Stimulated activated CD4-positive, alpha-beta T cell treated with anti-CD3 and anti-CD28 coated beads, Interleukin-15, amount 100 ng/mL, for 1 hour (primary cell): ENCODE measurements around the gene CPSF4L.

Source experiments
- DNase-seq, 2 donors: peaks; one replicate each; pipeline ENCODE4 v3.0.0-alpha.2; 2020; ENCODE audit warnings: low read depth in 1 of 2, low spot score in 1 of 2

The CPSF4L gene

DNA sequence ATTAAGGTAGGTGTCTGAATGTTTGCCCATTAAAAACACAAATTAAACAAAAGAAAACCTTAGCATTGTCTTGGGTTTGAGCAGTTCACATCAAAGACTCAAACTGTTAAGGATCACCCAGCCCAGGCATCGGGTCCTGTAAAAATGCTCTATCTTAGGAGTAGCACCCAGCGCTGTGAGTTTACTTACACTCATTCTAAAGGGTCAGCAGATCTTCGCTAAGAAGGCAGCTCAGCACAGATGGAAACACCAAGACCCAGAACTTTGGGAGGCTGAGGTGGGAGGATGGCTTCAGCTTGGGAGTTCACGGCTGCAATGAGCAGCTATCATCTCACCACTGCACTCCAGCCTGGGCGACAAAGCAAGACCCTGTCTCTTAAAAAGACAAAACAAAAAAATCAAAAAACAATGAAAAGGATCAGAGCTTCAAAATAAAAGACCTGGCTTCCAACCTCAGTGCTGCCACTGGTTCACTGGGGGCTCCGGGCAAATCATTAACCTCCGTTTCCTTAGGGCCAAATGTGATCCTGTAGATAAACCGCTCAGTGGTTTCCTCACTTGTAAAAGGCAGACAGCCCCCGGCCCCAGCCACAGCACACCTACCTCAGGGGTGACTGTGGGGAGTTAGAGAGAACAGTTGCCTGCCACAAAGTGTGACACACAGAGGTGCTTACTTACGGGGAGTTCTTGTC, 57.7 kb downstream of the CPSF4L start:
- DNase-seq = no peak

DNA sequence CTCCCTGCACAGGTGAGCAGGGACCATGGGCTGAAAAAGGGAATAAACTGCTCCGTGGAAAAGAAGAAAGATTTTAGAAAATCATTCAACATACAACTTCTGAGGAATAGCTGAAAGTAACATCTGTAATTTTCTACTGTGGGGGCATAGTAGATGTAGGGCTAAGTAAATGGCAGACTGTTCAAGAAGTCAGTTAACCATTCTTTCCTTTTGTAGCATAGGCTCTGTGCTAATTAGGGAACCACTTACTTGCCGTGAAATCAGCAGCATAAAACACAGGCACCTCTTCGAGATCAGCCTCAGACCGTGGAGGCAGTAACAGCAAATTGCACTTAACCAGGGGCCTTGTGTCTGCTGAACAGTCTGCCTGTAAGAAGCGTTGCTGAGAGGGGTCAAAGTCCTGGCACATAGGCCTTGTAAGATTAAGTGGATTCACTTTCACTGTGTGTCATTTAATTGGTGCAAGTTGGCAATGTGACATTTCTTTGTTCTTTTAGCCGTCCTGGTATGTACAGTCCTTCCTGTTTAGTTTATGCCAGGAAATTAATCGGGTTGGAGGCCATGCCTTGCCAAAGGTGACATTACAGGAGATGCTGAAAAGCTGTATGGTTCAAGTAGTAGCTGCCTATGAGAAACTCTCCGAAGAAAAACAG, 58.4 kb downstream of the CPSF4L start:
- no peak for DNase-seq

DNA sequence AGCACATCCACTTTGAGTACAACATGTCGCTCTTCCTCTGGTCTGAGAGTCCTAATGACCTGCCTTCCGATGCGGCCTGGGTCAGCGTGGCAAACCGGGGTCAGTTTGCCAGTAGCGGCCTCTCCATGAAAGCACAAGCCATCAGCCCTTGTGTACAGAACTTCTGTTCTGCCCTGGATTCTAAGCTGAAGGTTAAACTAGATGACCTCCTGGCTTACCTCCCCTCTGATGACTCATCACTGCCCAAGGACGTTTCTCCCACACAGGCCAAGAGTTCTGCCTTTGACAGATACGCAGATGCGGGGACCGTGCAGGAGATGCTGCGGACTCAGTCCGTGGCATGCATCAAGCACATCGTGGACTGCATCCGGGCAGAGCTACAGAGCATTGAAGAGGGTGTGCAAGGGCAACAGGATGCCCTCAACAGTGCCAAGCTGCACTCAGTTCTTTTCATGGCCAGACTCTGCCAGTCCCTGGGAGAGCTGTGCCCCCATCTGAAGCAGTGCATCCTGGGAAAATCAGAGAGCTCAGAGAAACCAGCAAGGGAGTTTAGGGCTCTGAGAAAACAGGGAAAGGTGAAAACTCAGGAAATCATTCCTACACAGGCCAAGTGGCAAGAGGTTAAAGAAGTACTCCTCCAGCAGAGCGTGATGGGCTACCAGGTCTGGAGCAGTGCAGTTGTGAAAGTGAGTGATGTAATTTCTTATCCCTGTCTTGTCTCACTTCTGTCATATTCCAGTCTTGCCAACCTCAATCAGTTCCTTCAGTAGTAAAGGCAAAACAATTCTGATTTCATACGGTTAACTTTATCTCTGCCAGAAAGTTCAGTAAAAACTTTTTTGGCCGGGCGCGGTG, 60.2 kb downstream of the CPSF4L start:
- DNase-seq = no peak

DNA sequence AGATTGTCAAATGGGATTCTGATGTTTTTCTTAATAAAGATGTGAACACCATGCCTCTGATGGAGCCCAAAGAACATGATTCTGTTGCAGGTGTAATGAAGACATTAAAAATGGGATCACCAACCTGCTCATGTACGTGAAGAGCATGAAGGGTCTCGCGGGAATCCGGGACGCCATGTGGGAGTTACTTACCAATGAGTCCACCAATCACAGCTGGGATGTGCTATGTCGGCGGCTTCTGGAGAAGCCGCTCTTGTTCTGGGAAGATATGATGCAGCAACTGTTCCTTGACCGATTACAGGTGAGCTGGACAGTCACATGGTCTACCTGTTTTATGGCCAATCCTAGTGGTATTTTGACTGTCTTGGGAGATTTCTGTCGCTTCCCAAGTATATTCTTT, 61.2 kb downstream of the CPSF4L start:
- DNase-seq = no peak

DNA sequence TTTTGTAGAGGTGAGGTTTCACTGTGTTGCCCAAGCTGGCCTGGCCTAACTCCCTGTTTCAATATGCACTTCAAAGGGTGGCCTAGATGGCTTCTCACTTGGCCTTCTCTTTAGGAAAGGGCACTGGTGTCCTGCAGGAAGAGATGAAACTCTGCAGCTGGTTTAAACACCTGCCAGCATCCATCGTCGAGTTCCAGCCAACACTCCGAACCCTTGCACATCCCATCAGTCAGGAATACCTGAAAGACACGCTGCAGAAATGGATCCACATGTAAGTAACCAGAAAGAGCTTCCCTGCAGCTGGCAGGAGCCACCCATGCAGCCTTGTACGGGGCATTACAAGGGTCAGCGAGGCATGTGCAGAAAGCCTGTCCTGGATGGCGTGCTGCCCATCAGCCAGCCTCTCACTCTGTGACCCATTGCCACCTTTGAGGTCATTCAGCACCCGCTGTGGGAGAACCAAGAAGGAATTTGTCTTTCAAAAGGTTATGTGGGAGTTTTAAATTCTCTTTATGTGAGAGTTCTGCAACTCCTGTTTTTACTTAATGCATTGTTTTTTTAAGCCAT, 61.8 kb downstream of the CPSF4L start:
- DNase-seq = no peak

DNA sequence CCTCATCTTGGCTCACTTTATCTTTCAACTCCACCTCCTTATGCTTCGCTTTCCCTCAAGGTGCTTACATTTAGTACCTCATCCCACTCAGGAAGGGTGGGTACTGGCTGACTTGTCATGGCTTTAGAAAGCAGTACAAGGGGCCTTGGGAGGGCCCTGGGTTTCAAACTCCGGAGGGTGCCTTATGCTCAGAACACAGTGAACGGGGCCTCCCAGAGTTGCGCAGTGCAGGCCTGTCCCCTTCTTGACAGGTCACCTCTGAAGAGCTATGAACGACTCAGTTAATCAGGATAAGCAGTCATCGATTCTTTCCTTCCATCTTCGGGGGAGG, 62.8 kb downstream of the CPSF4L start:
- no peak for DNase-seq
